Measurements from ENCODE around the gene CAPN7.
"Not testable (repeated sequence)": the region's sequence is repeated elsewhere in the genome, so short reads cannot be mapped to it uniquely, and the experiment has no call there.

The CAPN7 gene

DNA sequence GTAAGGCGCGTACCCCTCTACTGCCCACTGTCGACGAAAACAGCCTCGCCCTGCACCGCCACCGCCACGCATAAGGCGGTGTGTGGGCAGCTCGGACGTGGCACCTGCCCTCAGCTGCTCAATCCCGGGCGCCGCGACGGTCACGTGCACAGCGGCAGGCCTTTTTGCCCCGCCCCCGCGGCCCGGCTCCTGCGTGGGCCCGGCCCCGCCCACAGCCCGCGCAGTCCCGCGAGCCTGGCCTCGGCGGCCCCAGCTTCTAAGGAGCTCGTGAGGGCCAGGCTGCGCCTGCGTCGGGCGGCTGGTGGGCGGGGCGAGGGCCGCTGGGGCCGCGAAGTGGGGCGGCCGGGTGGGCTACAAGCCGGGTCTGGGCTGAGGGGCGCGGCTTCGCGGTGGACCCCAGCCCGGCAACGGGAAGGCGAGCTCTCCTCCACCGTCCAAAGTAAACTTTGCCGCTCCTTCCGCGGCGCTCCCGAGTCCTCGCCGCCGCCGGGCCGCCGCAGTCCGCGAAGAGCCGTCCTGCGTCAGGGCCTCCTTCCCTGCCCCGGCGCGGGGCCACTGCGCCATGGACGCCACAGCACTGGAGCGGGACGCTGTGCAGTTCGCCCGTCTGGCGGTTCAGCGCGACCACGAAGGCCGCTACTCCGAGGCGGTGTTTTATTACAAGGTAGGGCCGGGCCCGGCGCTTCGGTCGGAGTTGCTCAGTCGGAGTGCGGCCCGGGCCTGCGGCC lies at the start of gene CAPN7:
Gene CAPN7, plus strand, starts transcription at position 313 of the 728 bp plus-strand sequence. Its CDS starts 250 bp downstream, at position 563.
- Histone ChIP-seq H3K27ac (peak within 1 kb of the TSS; percentile 95), H3K9me3 (no peaks in the 10 kb centered on the region), H3K27me3 (no peaks in the 10 kb centered on the region), H3K4me3 (ENCODE audit: low read depth in 1 of 2, low read length in 1 of 2) (peak within 1 kb of the TSS; percentile 83 to 91), H3K36me3 (no peaks in the 10 kb centered on the region), H3K4me1 (ENCODE audit: control insufficient read depth in 1 of 2, insufficient read depth in 1 of 2, low read depth in 1 of 2, low read length in 1 of 2) (peaks cover 22 to 24% of the 10 kb centered on the region in 2 experiments)
- TF ChIP-seq, protein P1, sequence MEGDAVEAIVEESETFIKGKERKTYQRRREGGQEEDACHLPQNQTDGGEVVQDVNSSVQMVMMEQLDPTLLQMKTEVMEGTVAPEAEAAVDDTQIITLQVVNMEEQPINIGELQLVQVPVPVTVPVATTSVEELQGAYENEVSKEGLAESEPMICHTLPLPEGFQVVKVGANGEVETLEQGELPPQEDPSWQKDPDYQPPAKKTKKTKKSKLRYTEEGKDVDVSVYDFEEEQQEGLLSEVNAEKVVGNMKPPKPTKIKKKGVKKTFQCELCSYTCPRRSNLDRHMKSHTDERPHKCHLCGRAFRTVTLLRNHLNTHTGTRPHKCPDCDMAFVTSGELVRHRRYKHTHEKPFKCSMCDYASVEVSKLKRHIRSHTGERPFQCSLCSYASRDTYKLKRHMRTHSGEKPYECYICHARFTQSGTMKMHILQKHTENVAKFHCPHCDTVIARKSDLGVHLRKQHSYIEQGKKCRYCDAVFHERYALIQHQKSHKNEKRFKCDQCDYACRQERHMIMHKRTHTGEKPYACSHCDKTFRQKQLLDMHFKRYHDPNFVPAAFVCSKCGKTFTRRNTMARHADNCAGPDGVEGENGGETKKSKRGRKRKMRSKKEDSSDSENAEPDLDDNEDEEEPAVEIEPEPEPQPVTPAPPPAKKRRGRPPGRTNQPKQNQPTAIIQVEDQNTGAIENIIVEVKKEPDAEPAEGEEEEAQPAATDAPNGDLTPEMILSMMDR (IDR thresholded peaks at IDR 0.05) = peak; percentile 60

DNA sequence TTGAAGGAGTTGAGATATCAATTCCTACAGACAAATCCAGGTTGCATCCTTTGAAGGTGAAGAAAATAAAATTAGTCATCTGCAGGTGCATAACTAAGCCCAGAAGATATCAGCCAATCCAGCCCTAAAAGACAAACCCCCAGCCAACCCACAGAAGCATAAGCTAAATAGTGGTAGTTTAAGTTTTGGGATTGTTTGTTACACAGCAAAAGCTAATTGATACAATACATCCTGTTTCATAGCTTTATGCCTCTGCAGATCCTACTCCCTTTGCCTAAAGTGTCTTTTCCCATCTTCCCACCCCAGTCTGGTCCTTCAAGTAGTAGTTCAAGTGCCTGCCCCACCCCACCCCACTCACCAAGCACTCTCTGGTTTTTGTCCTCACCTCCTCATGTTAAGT lies 48.6 kb upstream of the CAPN7 start:
- Histone ChIP-seq H3K4me3 (ENCODE audit: low read depth in 1 of 2, low read length in 1 of 2) (no peak overlapping the region), H3K4me1 (ENCODE audit: control insufficient read depth in 1 of 2, insufficient read depth in 1 of 2, low read depth in 1 of 2, low read length in 1 of 2) (no peaks in the 10 kb centered on the region), H3K27ac (no peak overlapping the region), H3K36me3 (no peaks in the 10 kb centered on the region), H3K27me3 (peaks cover 65% of the 10 kb centered on the region), H3K9me3 (no peaks in the 10 kb centered on the region)
- TF ChIP-seq, protein P1 (IDR thresholded peaks at IDR 0.05) = no peak

GRCh38 chr3:15159501-15160136 lies 46.4 kb upstream of the CAPN7 start:
- Histone ChIP-seq H3K9me3 (no peaks in the 10 kb centered on the region), H3K27me3 (peaks cover 43% of the 10 kb centered on the region), H3K36me3 (no peaks in the 10 kb centered on the region), H3K4me3 (ENCODE audit: low read depth in 1 of 2, low read length in 1 of 2) (no peak overlapping the region), H3K27ac (no peak overlapping the region), H3K4me1 (ENCODE audit: control insufficient read depth in 1 of 2, insufficient read depth in 1 of 2, low read depth in 1 of 2, low read length in 1 of 2) (no peaks in the 10 kb centered on the region)
- TF ChIP-seq, protein P1 (IDR thresholded peaks at IDR 0.05) = no peak

DNA sequence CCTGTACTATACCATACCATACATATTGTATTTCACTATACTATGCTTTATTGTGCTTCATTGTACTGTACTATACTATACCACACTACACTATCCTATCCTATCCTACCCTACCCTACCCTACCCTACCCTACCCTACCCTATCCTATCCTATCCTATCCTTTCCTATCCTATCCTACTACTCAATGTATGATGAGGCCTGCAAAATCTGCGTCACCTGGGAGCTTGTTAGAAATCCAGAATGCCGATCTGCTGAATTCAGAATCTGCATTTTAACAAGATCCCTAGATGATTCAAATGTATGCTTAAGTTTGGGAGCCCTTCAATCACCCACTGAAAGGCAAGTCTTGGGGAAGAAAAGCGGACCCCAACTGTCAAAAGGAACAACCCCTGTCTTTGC lies 45.4 kb upstream of the CAPN7 start:
- TF ChIP-seq, protein P1 (IDR thresholded peaks at IDR 0.05) = no peak
- H3K4me1 ChIP-seq (ENCODE audit: control insufficient read depth in 1 of 2, insufficient read depth in 1 of 2, low read depth in 1 of 2, low read length in 1 of 2) = no peaks in the 10 kb centered on the region

GRCh38 chr3:15161133-15161532 lies 44.9 kb upstream of the CAPN7 start:
- TF ChIP-seq, protein P1 (IDR thresholded peaks at IDR 0.05) = no peak
- no peak overlapping the region for H3K27ac ChIP-seq
- no peaks in the 10 kb centered on the region for H3K36me3 ChIP-seq
- H3K27me3 ChIP-seq = peaks cover 28% of the 10 kb centered on the region
- H3K9me3 ChIP-seq = no peaks in the 10 kb centered on the region
- no peaks in the 10 kb centered on the region for H3K4me1 ChIP-seq (ENCODE audit: control insufficient read depth in 1 of 2, insufficient read depth in 1 of 2, low read depth in 1 of 2, low read length in 1 of 2)
- H3K4me3 ChIP-seq (ENCODE audit: low read depth in 1 of 2, low read length in 1 of 2) = no peak overlapping the region

More for the DNA sequence above, 45.4 kb upstream of the CAPN7 start:
- Histone ChIP-seq H3K27ac (no peak overlapping the region), H3K9me3 (no peaks in the 10 kb centered on the region), H3K27me3 (peaks cover 32% of the 10 kb centered on the region), H3K4me3 (ENCODE audit: low read depth in 1 of 2, low read length in 1 of 2) (no peak overlapping the region), H3K36me3 (no peaks in the 10 kb centered on the region)

- H3K4me1 ChIP-seq (ENCODE audit: control insufficient read depth in 1 of 2, insufficient read depth in 1 of 2, low read depth in 1 of 2, low read length in 1 of 2); H3K27me3 ChIP-seq; H3K9me3 ChIP-seq; H3K27ac ChIP-seq; H3K36me3 ChIP-seq; H3K4me3 ChIP-seq (ENCODE audit: low read depth in 1 of 2, low read length in 1 of 2): not testable (repeated sequence)
Observed at GRCh38 chr3:15163656-15164055, 42.4 kb upstream of the CAPN7 start.

Data from neutrophil (primary cell).